Activated gamma-delta T cell treated with Interleukin-2 at 50 U/mL for 16 hours (primary cell): ENCODE data around the gene ARHGEF33.

Source experiments
- DNase-seq: peaks from one replicate; pipeline ENCODE4 v3.0.0-alpha.2; 2020

Gene ARHGEF33

DNA sequence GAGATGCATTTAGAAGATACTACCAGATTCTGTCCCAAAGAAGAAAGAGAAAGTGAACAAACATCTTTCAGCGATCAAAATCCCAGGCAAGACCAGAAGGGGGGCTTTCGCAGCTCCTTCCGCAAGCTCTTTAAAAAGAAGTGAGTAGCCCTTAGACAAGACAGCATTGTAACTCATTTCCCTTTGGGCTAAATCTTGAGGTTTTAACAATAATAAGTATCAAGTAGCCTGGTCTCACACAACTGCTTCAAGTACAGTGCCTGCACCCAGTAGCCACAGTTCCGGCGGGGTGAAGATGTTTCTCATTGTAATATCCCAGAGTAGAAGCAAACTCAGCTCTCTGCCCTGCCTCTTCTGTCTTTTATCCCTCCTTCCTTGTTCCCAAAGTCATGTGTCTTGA, 76.3 kb downstream of the ARHGEF33 start:
- no peak for DNase-seq

DNA sequence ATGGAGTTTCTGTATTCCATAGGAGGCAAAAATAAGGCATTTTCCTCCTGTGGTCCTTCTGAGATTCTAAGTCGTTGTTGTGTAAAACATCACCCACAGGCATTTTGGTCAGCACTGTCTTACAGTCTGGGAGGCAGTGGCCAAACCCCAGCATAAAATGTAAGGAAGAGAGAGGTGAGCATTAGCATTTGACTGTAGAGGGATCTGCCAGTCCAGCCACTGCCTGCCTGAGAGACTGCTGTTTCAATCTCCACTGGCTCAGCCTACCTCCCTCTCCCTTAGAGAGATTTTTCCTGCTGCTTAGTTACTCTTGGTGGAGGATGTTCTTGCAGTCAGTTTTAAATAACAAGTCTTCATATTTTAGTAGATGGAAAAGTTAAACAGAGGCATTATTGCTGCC, 77.0 kb downstream of the ARHGEF33 start:
- no peak for DNase-seq

DNA sequence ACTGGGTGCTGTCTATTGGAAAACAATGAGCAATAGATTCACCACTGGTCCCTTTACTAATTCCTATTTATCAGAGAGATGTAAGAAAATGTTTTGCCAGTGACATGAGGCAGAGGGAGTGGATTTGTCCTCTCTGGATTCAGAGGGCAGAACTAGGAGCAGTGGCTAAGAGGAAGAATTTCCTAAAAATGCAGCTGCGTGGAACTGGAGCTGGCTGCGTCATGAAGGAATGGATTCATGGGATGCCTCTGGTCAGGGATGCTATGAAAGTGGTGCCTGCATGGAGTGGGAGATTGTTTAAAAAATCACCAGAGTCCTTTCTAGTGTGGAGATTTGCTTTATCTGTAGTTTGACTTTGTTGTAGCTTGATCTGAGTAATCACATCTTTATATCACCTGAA, 78.3 kb downstream of the ARHGEF33 start:
- DNase-seq: no peak

DNA sequence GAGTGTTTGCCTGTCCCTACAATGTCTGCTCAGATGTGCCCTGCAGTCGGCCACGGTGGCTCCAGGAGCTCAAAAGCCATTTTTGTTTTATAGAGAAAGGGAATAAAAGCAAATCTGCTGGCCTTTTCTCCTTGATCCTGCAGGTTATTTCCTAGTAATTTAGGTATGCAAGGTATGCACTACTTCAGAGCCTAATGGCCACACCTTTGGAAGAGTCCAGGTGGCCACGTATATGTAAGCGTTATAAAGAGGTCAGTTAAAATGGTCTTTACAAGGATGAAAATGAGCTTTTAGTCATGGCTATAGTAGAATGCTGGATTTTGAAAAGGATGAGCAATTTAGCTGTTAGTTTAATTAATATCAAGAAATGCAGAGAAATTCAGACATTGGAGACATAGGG, 81.7 kb downstream of the ARHGEF33 start:
- no peak for DNase-seq

DNA sequence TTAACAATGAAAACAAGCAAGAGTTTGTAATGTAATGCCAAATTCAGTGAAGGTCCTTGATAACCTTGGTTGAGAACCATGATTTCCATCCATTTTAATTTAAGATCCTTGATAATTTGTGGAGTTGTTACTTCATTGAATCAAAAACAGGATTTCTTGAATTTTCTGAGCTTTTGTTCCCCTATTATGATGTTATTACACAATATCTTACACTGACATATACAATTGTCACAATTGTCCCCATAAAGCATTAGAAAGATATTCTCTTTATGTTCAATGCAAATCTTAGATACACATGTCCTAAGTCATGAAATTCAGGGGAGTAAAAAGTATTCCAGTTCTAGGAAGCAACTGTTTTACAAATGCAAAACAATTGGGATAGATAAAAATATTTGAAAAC, 83.6 kb downstream of the ARHGEF33 start:
- no peak for DNase-seq

DNA sequence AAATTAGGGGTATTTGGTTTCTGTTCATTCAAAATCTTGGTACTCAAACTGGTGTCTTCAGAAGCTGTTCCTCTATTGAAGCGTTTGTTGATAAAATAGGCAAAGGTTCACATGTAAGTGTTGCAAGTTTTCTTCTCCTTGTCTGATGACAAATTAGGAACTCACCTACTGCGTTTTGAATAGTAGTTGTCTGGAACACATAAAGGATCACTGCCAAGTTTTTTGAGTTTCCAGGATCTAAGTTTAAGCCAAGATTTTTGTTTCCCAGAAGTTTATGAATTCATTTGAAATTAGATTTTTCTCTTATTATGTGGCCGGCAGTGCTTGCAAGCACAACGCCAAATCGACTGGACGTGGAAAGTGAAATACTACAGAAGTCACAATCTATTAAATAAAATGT, 85.4 kb downstream of the ARHGEF33 start:
- no peak for DNase-seq

DNA sequence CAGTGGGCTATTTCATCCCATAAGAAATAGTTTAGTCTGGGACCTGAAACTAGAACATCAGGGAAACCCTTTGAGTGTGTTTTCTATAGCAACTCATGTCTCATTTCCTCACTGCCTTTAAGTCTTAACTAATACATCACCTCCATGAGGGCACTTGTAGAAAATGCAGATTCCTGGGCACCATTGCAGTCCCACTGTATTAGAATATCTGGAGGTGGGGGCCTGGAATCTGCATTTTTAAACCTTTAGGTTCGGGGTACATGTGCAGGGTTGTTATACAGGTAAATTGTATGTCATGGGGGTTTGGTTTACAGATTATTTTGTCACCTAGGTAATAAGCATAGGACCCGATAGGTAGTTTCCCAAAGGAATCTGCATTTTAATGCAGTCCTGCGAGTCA, 87.4 kb downstream of the ARHGEF33 start:
- no peak for DNase-seq

DNA sequence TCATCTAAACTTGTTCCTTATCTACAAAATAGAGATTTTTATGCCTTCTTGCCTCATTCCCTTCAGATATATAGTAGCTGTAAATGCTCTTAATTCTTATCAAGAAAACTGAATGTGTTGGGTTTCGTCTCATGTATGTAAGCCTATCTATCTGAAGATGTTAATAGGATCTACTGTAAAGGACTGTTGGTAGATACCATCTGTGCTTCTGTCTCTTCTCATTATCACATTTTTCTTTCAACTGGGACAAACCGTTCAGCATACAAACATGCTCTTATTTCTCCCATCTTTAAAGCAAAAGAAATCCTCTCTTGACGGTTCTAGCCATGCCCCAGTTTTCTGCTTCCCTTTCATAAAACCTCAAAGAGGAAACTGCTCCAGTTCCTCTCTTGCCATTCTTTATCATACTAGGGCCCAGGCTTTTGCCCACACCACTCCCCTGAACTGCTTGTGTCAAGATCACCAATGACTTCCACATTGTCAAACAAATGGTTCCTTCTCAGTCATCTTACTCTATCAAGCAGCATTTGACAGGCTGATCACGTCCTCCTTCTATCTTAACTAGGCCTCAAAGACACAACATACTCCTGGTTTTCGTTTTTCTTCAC, 88.7 kb downstream of the ARHGEF33 start:
- no peak for DNase-seq

DNA sequence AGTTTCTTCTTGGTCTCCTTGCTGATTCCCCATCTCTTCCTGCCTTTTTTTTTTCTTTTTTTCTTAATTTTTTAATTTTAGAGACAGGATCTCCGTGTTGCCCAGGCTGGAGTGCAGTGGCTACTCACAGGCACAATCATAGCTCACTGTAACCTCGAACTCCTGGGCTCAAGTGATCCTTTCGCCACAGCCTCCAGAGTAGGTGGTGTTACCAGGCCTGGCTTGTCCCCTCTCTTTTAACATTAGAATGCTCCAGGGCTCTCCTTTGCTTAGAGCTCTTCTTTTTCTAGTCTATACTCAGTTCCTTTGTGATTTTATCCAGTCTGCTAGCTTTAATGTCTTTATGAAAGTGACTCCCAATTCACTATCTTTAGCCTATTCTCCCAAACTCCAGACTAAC, 89.2 kb downstream of the ARHGEF33 start:
- DNase-seq: no peak

DNA sequence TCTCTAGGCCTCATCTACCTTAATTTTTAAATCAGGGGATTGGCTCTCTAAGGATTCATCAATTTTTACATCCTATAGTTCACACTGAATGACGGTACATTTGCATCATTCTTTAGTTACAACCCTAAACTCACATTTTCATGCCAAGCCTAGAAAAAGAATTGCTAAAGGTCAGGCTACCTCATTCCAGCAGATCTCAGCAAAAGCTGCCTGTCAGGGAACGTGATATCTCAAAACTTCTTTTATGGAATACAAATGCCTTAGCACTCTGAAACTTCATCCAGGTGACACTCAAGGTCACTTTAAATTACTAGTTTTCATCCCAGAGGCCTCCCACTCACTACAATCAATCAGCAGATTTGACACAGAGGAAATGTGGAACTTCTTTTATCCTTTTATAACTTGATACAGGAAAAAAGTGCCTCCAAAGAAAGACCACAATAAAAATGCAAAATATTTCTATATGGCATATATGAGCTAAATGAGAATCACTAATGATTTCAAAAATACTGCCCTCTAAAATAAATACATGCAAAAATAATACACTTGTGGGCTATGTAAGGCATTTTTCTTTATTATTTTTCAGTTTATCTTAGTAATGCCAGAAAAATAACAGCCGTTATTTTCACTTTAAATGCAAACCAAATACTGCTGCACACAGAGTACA, 91.5 kb downstream of the ARHGEF33 start:
- no peak for DNase-seq

DNA sequence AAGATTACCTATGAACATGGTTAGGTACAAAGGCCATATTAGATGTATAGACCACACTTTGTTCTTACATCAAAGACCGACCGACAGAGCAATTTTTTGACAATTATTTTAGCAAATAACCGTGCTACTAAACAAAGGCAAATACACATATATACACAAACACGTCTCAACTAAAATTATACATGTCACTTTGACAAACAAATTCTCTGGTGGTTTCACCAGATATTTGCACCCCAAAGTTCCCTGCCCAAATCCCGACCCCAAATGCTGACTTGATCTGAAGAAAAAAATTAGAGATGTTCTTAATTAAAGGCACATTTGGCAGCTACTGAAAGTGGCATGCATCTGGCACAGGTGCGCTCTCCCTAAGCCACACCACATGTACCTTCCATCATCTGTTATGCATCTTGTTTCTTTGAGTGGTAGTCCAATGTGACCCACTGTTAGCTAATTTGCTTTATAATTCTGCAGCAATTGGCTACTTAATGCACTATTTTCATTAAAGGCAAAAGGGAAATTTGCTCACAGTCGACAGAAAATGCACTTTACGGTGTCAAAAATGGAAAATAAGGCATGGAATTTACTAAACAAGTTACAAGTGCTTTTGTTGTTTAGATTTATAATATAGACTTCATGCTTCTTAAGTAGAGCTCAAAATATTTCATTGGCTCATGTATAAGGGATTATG, 92.1 kb downstream of the ARHGEF33 start:
- no peak for DNase-seq

DNA sequence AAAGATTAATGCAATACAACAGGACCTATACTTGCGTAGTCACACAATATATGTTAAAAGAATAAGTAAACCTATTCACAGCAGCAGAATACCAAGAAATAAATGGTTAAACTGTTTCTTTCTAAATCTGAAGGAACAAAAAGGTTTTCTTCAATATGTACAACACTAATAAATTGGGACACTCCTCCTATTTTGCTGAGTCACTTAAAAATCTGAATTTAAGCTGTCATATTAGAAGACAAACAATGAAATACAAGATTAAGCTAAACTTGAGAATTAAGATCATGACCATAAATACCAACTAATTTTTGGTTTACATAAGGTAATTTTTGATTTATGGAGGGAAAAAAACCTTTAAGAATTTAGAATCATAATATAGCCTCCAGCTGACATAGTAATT, 92.8 kb downstream of the ARHGEF33 start:
- no peak for DNase-seq

DNA sequence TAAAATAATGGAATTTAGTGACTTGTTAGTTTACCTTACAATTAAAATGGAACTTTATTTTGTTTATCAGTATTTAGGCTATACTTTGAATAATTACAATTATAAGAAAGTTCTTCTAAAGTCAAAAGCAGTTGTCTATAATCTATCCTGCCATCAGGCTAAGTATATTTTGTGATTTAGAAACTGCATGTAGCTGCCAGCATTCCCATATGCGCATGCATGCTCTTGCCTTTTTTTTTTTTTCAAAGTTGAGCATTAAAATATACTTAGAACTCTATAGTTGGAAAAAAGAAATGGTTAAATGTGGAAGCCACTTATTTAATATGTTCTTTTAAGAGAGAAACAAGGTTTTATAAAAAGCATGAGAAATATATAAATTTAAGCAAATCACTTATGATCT, 99.0 kb downstream of the ARHGEF33 start:
- DNase-seq: no peak

DNA sequence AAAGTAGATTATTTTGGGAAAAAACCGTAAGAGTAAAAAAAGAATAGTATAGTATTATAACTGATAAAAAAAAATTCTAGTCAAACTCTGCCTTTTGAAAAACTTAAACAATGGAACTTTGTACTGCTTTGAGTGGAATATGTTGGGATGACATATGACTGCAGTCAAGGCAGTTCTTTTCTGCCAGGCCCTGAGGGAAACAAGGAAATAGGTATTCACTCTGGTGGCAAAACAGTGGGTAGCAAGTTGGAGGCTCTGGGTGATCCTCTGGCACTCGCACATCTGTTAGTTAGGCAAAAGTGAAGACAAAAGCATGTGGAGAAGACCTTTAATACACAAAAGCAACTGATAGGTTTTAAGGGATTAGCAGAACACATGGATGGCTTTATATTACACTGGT, 102.2 kb downstream of the ARHGEF33 start:
- no peak for DNase-seq

DNA sequence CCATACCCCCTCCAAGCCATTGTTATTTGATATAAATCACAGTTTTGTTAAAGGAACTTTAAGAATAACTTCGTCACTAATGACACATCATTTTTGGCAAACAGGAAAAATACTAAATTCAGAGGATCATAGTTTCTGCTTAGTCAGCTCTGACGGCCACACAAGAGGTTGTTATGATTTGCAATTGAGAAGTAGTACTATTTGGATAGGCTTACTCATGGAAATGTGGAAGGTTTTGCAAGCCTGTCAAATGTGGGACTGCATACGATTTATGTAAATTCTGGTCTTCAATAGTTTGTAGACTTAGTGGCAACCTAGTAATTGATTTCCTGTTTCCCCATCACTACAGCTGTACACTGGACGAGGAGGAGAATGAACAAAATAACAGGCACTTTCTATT, 108.1 kb downstream of the ARHGEF33 start:
- no peak for DNase-seq

DNA sequence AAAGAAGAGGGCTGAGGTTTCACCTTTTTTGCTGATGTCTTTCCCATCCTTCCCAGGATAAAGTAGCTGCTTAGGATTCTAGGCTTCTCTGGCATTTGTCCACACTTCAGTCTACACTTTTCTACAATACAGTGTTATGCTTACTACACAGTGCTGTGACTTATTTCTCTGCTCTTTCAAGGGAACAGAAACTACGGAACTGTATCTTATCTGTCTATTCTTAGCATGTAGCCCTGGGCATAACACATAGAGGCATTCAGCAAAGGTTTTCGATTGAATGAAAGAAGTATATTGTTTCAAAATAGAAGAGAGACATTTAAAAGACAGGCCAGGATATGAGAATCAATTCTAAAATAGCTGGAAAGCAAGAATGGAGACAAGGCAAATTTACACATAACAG, 110.9 kb downstream of the ARHGEF33 start:
- no peak for DNase-seq

DNA sequence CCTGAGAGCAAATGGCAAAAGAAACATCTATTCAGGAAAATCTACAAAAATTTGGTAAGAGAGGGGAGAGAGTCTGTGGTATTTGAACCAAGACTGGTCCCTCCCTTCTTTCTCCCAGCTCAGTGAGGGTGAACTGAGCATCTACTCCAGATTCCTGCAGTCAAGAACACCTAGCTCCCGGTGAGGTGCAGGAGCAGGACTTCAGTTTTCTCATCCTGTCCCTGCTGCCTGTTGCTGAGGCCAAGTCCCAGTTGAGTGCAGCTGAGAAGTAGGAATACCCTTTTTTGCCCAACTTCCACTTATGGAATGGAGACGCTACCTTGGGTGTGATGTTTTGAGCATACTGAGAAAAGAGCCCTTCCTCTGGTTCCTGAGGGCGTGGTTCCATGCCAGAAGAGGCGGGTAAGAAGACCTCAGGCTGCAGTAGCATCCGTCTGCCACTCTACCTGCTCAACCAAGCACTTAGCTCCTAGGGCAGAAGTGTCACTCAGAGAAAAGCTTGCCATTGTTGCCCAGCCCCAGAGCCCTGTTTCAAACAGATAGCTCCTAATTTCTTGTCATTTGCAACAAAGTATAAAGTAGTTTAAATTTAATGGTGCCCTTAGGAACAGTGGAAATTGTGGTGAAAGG, 118.3 kb downstream of the ARHGEF33 start:
- no peak for DNase-seq

DNA sequence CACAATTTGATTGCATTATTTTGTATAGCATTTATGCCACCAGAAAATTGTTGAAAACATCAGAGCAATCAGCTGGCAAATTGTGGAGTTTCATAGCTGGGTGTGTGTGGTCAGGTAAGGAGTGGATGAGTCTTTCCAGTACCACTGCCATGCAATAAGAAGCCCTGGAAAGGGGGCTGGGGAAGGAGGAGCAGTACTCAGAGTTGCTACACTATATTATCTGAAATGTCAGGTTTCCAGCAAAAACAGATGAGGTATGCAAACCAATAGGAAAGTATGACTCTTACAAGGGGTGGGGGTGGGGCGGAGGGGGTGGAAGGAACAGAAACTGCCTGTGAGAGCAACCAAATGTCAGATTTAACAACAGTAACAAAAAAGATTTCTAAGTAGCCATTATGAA, 119.0 kb downstream of the ARHGEF33 start:
- DNase-seq: no peak

DNA sequence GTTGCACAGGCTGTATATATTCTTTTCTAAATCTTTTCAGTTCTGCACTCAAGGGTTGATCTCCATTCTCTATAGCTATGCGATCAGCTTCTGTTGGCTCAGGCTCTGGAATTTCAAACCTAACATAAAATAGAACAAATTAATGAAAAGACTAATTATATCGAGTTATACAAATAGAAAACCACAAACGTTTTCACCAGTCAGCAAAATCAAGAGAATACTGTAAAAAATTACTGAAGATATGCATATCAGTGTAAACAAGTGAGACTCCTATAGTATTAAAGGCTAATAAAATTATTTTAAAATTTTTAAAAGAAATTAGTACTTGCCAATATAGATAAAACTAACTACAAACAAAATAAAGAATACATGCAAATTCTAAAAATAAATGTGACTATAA, 124.2 kb downstream of the ARHGEF33 start:
- no peak for DNase-seq

DNA sequence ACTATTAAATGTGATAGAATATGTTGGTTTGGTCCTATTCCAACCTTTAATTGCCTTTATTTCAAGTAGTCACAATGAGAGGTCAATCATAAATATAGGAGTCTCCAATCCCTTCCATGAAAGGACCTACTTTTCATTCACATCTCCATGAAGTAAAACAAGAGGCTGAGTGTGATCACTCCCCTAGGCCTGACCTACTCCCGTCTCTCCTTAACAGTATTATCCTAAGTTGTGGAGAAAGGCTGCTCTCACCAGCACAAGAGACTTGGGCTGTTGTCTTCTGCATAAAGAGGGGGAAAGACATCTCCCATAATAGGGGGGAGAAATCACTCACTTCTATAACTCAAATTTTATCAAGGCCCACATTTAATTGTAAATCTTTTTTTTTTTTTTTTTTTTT, 125.7 kb downstream of the ARHGEF33 start:
- DNase-seq: no peak

DNA sequence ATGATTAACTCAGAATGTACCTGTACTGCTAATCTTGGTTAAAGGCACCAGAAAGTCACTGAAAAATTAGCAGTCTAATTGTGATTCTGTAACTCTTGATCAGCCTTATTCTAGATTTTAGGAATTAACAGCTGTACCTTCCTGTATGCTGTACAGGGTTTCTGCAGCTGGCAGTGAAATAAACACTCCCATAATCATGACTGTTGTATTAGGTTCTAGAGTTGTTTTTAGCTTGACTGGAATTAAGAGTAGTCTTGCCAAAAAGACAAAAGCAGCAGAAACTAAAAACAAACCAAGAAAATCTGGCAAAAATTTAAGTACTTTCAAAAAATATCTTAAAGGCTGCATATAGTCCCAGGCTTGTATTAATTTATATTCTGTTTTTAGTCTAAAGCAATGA, 127.7 kb downstream of the ARHGEF33 start:
- no peak for DNase-seq

DNA sequence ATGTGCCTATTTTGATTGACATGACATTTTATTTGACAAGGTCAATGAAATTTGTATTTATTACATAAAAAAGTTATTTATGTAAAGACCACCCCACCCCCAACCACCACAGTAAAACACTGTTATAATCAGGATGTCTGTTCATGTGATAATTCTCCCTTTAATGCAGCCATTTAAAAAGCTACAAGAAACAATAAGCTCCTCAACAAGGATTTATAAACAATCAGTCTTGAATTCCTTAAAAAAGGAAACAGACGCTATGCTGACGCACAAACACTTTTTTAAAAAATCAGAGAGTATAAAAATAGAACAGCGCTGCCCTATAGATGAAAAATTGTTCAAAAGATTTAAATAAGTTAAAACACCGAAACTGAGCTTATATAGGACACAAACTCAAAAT, 129.0 kb downstream of the ARHGEF33 start:
- DNase-seq: no peak

DNA sequence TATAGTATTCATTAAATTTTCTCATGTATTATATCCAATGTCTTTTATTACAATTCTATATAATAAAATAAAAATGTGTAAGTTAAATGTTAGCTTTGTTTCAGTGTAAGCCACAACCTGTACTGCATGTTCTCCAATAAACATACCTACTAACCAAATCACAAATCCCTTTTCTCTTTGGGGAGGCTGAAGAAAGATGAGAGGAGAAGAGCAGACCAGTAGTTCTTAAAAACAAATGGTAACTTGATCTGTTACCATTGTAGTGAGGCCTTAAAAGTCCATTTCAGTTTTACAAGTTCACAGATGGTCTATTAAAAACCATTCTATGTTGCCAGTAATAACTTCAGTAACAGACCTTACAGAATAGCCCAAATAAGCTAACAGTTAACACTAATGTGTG, 130.7 kb downstream of the ARHGEF33 start:
- no peak for DNase-seq

DNA sequence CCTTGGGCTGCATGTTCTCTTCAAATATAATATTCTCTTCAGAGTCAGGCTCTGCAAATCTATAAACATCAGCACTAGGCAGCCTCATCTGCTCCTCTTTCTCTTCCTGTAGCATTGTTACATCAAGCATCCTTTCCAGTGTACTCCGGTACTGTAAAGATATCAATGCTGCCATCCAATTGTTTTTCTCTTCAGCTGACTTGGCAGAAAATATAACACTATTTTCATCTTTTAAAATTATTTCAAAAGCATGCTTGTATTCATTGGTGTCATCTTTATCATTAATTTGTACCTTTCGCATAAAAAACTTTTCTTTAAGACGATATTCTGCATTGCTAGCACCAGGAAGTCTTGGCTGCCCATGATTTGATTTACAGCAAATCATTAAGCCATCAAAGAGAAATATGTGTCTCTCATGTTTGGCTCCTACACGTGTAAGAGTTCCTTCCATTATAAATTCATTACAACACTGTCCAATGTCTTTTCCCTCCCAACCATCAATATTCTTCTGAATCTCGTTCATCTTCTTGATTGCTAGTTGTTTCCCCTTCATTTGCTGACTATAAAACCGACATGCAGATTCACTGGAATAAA, 133.1 kb downstream of the ARHGEF33 start:
- DNase-seq: no peak
